HepG2 (cell line): Measurements from ENCODE around the gene FAM229A. TPM values are rescaled to one million over a fixed set of nuclear protein-coding genes. Genes with fewer than 3 reads are reported as not detected.

Experiments
- GATA4 ChIP-seq: sonication (generic); IDR thresholded peaks from 2 replicates; pipeline ENCODE4 v1.6.1; 2016; ENCODE audit warnings: antibody characterized with exemption, low read depth, borderline replicate concordance
- GMEB2 ChIP-seq: IDR thresholded peaks from 2 replicates; pipeline ENCODE4 v1.6.1; 2016; ENCODE audit warnings: missing biosample characterization, missing genetic modification reagents, low read depth
- HNF4G ChIP-seq, 2 experiments: sonication (generic) in 1 of 2; formaldehyde crosslinking in 1 of 2; IDR thresholded peaks; 2 replicates each; pipeline versions ENCODE4 v1.4.0 to v1.6.1; 2011 to 2020; ENCODE audit warnings: borderline replicate concordance in 2 of 2, low read depth in 2 of 2, mild to moderate bottlenecking in 2 of 2, low read length in 1 of 2, missing genetic modification reagents in 1 of 2, moderate library complexity in 1 of 2
- HOXD1 ChIP-seq: sonication (generic); formaldehyde crosslinking; IDR thresholded peaks from 2 replicates; pipeline ENCODE4 v1.5.0; 2020; ENCODE audit warnings: missing genetic modification reagents
- KAT7 ChIP-seq: IDR thresholded peaks from 2 replicates; pipeline ENCODE4 v1.6.1; 2018; ENCODE audit warnings: borderline replicate concordance, missing compliant biosample characterization
- MAZ ChIP-seq, 2 experiments: sonication (generic) in 1 of 2; formaldehyde crosslinking in 1 of 2; IDR thresholded peaks; 2 replicates each; pipeline versions ENCODE4 v1.5.0 to v1.6.1; 2012 to 2020; ENCODE audit warnings: low read depth in 2 of 2, mild to moderate bottlenecking in 2 of 2, borderline replicate concordance in 1 of 2, improper control_type of control experiment in 1 of 2, low read length in 1 of 2, missing genetic modification reagents in 1 of 2, moderate library complexity in 1 of 2
- MBD4 ChIP-seq: IDR thresholded peaks from 2 replicates; pipeline ENCODE4 v1.6.1; 2012; ENCODE audit warnings: low read length, inconsistent platforms, borderline replicate concordance
- NFYC ChIP-seq: IDR thresholded peaks from 2 replicates; pipeline ENCODE4 v1.6.1; 2016; ENCODE audit warnings: missing genetic modification reagents, missing compliant biosample characterization
- NR2F6 ChIP-seq, 2 experiments: IDR thresholded peaks; 2 replicates each; pipeline ENCODE4 v1.6.1; 2016; ENCODE audit warnings: antibody characterized with exemption in 1 of 2, mild to moderate bottlenecking in 1 of 2
- PCBP2 ChIP-seq: fragments of 200-400 bp; formaldehyde crosslinking; optimal IDR thresholded peaks from 2 replicates; pipeline ENCODE3; 2018; ENCODE audit warnings: low read length, low read depth; ENCODE audit not compliant: poor library complexity, severe bottlenecking
- PRMT3 ChIP-seq: sonication (generic); formaldehyde crosslinking; IDR thresholded peaks from 2 replicates; pipeline ENCODE4 v1.8.1; 2022; ENCODE audit warnings: low read depth, mild to moderate bottlenecking, moderate library complexity, missing genetic modification reagents, borderline replicate concordance
- SOX5 ChIP-seq: IDR thresholded peaks from 2 replicates; pipeline ENCODE4 v1.6.1; 2016; ENCODE audit warnings: borderline replicate concordance
- TEAD2 ChIP-seq: sonication (generic); formaldehyde crosslinking; IDR thresholded peaks from 2 replicates; pipeline ENCODE4 v1.9.0; 2021; ENCODE audit warnings: missing genetic modification reagents
- ZNF225 ChIP-seq: sonication (generic); formaldehyde crosslinking; IDR thresholded peaks from 2 replicates; pipeline ENCODE4 v1.4.0; 2020; ENCODE audit warnings: mild to moderate bottlenecking, missing genetic modification reagents
- ZNF260 ChIP-seq: sonication (generic); formaldehyde crosslinking; IDR thresholded peaks from 2 replicates; pipeline ENCODE4 v1.4.0; 2020; ENCODE audit warnings: missing genetic modification reagents, low read depth, mild to moderate bottlenecking, borderline replicate concordance
- ZNF616 ChIP-seq: sonication (generic); formaldehyde crosslinking; IDR thresholded peaks from 2 replicates; pipeline ENCODE4 v1.5.0; 2020; ENCODE audit warnings: low read depth, mild to moderate bottlenecking, missing genetic modification reagents
- ZNF713 ChIP-seq: sonication (generic); formaldehyde crosslinking; IDR thresholded peaks from 2 replicates; pipeline ENCODE4 v1.4.0; 2020; ENCODE audit warnings: mild to moderate bottlenecking, missing genetic modification reagents
- ZNF749 ChIP-seq: sonication (generic); formaldehyde crosslinking; IDR thresholded peaks from 2 replicates; pipeline ENCODE4 v1.8.0; 2022; ENCODE audit warnings: mild to moderate bottlenecking, missing genetic modification reagents, moderate library complexity, borderline replicate concordance
- ZSCAN25 ChIP-seq: sonication (generic); formaldehyde crosslinking; IDR thresholded peaks from 2 replicates; pipeline ENCODE4 v1.8.0; 2022; ENCODE audit warnings: mild to moderate bottlenecking, missing genetic modification reagents
- polyA plus RNA-seq, 8 experiments: library from polyadenylated mRNA; depleted of rRNA in 3 of 8; stranded (reverse) in 7 of 8; unstranded in 1 of 8; fragments of >200 nt; fragmentation: Illumina TruSeq in 4 of 8; extraction: Trizol in 4 of 8; gene quantifications; 2 replicates each; pipeline versions ENCODE4 v1.2.1 to v1.2.3, GENCODE V29; 2011 to 2016; ENCODE audit warnings: low read depth in 4 of 8, missing spikeins in 1 of 8, mixed read lengths in 1 of 8; ENCODE audit not compliant: insufficient read depth in 1 of 8
- total RNA-seq, 5 experiments: library from RNA; depleted of rRNA; stranded (reverse); fragments of >200 nt; fragmentation: Illumina TruSeq; extraction: Trizol; gene quantifications; 2 replicates each; pipeline ENCODE4 v1.2.3, GENCODE V29; 2016; ENCODE audit warnings: low read depth in 1 of 5
- TF ChIP-seq, protein P1 (sequence below): sonication (generic); formaldehyde crosslinking; IDR thresholded peaks from 2 replicates; pipeline ENCODE4 v1.4.0; 2020; ENCODE audit warnings: missing genetic modification reagents
- TF ChIP-seq, protein P2 (sequence below): conservative IDR thresholded peaks from 2 replicates; pipeline ENCODE4 v1.6.1; 2018; ENCODE audit warnings: missing genetic modification reagents
- TF ChIP-seq, protein P3 (sequence below): IDR thresholded peaks from 2 replicates; pipeline ENCODE4 v1.6.1; 2016; ENCODE audit warnings: control low read depth

Gene FAM229A
- total and polyA plus RNA-seq, 2 of the 13 experiments (the other 11 are each of a cell fraction or from before 2014, with no cell fraction given): 3.2 to 17.6 TPM

- TF ChIP-seq MAZ (IDR thresholded peaks at IDR 0.05; ENCODE audit: borderline replicate concordance, low read depth, low read length) (peak; percentile 54; the same call in 1 of the 2 replicates), MAZ (CRISPR knock-in tag; IDR thresholded peaks at IDR 0.05; ENCODE audit: low read depth) (peak; percentile 52), SOX5 (CRISPR knock-in tag) (0 out of 2 replicates have a peak, but pooled peaks have one; percentile 18), KAT7 (CRISPR knock-in tag) (peak; percentile 51; the same call in 1 of the 2 replicates), MBD4 (no peak), NR2F6 (IDR thresholded peaks at IDR 0.05) (no peak), NR2F6 (CRISPR knock-in tag; IDR thresholded peaks at IDR 0.05) (no peak), ZNF713 (CRISPR knock-in tag) (no peak), PCBP2 (no peak), GATA4 (0 out of 2 replicates have a peak, but pooled peaks have one; percentile 60), HOXD1 (0 out of 2 replicates have a peak, but pooled peaks have one; percentile 15), PRMT3 (CRISPR knock-in tag) (no peak), NFYC (CRISPR knock-in tag) (peak; percentile 11; the same call in 1 of the 2 replicates), HNF4G (IDR thresholded peaks at IDR 0.05; ENCODE audit: borderline replicate concordance, low read depth, low read length) (no peak), HNF4G (CRISPR knock-in tag; IDR thresholded peaks at IDR 0.05; ENCODE audit: borderline replicate concordance, low read depth) (peak; percentile 60; the same call in 1 of the 2 replicates), GMEB2 (CRISPR knock-in tag) (no peak), ZNF749 (CRISPR knock-in tag) (peak; percentile 61; the same call in 1 of the 2 replicates), ZNF225 (CRISPR knock-in tag) (peak; percentile 26; the same call in 1 of the 2 replicates), ZNF260 (CRISPR knock-in tag) (no peak), TEAD2 (CRISPR knock-in tag) (no peak), ZNF616 (no peak), ZSCAN25 (0 out of 2 replicates have a peak, but pooled peaks have one; percentile 22)
- TF ChIP-seq, protein P1, sequence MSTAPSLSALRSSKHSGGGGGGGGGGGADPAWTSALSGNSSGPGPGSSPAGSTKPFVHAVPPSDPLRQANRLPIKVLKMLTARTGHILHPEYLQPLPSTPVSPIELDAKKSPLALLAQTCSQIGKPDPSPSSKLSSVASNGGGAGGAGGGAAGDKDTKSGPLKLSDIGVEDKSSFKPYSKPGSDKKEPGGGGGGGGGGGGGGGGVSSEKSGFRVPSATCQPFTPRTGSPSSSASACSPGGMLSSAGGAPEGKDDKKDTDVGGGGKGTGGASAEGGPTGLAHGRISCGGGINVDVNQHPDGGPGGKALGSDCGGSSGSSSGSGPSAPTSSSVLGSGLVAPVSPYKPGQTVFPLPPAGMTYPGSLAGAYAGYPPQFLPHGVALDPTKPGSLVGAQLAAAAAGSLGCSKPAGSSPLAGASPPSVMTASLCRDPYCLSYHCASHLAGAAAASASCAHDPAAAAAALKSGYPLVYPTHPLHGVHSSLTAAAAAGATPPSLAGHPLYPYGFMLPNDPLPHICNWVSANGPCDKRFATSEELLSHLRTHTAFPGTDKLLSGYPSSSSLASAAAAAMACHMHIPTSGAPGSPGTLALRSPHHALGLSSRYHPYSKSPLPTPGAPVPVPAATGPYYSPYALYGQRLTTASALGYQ: peak; percentile 33; the same call in 1 of the 2 replicates
- TF ChIP-seq, protein P2, sequence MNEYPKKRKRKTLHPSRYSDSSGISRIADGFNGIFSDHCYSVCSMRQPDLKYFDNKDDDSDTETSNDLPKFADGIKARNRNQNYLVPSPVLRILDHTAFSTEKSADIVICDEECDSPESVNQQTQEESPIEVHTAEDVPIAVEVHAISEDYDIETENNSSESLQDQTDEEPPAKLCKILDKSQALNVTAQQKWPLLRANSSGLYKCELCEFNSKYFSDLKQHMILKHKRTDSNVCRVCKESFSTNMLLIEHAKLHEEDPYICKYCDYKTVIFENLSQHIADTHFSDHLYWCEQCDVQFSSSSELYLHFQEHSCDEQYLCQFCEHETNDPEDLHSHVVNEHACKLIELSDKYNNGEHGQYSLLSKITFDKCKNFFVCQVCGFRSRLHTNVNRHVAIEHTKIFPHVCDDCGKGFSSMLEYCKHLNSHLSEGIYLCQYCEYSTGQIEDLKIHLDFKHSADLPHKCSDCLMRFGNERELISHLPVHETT (CRISPR knock-in tag): no peak
- TF ChIP-seq, protein P3, sequence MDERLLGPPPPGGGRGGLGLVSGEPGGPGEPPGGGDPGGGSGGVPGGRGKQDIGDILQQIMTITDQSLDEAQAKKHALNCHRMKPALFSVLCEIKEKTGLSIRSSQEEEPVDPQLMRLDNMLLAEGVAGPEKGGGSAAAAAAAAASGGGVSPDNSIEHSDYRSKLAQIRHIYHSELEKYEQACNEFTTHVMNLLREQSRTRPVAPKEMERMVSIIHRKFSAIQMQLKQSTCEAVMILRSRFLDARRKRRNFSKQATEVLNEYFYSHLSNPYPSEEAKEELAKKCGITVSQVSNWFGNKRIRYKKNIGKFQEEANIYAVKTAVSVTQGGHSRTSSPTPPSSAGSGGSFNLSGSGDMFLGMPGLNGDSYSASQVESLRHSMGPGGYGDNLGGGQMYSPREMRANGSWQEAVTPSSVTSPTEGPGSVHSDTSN (CRISPR knock-in tag): no peak
Measured at GRCh38 chr1:32335790-32336590, 26.3 kb downstream of the FAM229A start, which contains the start of gene MARCKSL1 (continued).
